HG03520 (cell line): ENCODE data around the gene USP30.

Source experiments
- ATAC-seq: cut with Tn5 transposase; IDR thresholded peaks from one replicate; pipeline ENCODE4 v1.9.1; 2021; ENCODE audit warnings: mild to moderate bottlenecking, moderate library complexity; ENCODE audit not compliant: unreplicated experiment

The USP30 gene

GRCh38 chr12:109097140-109097434, 44.7 kb downstream of the USP30 start:
- no peak for ATAC-seq

DNA sequence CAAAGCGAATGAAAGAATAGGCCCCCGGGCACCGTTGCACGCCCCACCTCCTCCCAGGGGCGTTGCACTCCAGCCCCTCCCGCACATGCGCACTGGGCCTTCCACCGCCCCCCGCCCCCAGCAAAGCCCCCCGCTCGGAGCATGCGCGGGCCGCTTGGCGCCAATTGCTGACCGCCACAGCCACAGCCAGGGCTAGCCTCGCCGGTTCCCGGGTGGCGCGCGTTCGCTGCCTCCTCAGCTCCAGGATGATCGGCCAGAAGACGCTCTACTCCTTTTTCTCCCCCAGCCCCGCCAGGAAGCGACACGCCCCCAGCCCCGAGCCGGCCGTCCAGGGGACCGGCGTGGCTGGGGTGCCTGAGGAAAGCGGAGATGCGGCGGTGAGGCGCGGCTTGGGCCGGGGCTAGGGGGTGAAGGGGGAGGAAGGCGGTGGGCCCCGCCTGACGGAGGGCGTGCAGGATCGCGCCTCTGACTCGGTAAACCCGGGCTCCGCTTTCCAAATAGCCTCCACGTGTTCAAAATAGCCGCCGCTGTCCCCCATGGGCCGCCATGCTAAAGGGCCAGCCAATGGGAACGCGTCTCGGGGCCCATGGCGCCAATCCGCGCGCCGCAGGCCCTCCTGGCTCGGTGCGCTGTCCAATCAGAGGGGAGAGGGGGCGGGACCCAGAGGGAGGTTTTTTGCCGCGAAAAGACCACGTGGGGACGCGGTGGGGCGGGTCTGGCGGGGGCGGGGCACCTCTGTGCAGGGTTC, 45.2 kb downstream of the USP30 start, which contains the start of gene UNG:
UNG (plus strand) TSS at position 163 of the 748 bp plus-strand sequence; CDS start at position 246, 83 bp downstream.
- ATAC-seq: peak; percentile 87

DNA sequence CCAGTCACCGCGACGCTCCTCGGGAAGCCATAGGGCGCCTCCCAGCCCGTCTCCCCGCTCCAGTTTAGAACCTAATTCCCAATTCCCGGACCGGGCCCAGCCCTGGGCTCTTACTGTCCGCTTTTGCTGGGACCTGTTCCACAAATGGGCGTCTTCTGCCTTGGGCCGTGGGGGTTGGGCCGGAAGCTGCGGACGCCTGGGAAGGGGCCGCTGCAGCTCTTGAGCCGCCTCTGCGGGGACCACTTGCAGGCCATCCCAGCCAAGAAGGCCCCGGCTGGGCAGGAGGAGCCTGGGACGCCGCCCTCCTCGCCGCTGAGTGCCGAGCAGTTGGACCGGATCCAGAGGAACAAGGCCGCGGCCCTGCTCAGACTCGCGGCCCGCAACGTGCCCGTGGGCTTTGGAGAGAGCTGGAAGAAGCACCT, 45.8 kb downstream of the USP30 start:
- peak; percentile 14 for ATAC-seq

DNA sequence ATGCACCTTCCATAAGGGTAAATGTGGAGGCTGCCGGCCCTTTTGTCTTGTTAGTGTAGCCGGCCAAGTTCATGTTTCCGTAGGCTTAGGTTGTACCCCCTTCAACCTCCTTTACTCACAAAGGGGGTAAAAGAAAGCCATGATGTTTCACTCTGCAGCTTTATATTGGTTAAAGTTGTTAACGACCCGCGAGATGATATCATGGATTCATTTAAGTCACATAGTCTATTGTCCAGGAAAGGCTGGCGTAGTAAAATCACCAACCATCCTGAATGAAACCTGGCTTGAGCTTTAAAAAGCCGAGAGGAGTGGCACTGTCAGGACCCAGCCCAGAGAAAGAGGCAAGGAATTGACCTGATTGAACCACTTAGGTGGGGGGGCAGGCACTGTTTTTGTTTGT, 46.3 kb downstream of the USP30 start:
- no peak for ATAC-seq

DNA sequence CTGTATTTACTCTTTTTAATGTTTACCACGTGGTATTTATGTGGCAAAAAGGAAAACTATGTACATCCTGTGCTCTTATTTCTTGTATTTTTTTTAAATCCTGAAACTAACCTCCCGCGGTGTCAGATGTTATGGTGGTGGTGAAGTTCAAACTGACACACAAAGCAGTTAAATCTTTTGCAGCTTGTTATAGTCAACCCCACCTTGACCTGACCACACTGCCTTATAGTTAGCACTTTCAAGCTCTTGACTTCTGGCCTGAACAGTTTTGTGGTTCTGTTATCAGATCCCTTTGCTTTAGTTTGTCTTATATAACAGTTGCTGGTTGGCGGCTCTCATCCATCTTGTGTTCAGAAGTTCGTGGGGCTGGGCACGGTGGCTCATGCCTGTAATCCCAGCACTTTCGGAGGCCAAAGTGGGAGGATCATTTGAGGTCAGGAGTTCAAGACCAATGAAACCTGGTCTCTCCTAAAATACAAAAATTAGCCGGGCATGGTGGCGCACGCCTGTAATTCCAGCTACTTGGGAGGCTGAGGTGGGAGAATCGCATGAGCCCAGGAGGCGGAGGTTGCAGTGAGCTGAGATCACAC, 47.1 kb downstream of the USP30 start:
- ATAC-seq: no peak

DNA sequence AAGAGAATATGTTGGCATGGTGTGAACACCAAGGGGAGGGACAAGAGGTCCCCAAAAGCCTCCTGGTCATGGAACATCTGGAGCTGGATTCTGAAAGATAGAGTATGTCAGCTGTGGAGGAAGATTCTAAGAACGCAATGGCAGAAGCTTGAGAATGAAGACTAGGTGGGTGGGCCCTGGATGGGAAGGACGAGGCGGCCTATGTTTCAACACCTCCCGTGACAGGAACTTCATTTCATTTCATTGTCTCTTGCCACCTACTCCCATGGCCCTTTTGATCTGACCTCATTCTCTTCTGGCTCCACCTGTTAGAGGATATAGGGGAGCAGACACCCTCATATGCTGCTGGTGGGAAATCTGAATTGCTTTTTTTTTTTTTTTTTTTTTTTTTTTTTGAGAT, 48.4 kb downstream of the USP30 start:
- no peak for ATAC-seq

DNA sequence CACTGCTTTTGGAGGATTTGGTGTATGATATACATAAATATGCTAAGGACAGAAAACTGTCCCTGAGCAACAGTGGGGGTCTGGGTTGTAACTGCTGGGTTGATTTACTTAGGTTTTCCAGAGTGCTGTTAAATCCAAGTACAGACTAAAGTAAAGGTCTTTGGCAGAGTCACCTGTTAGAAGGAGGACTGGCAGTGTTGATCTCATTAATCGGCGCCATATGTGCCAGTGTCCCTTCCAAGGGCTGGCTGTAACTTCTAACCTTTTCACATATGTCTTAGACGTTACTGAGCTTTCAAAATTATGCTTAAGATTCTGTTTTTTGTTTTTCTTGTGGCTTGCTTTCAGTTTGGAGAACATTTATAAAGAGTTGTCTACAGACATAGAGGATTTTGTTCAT, 50.1 kb downstream of the USP30 start:
- no peak for ATAC-seq

- no peak for ATAC-seq
Measured at GRCh38 chr12:109105176-109105575, 52.8 kb downstream of the USP30 start.

GRCh38 chr12:109109746-109110350, 57.5 kb downstream of the USP30 start:
- ATAC-seq: no peak

DNA sequence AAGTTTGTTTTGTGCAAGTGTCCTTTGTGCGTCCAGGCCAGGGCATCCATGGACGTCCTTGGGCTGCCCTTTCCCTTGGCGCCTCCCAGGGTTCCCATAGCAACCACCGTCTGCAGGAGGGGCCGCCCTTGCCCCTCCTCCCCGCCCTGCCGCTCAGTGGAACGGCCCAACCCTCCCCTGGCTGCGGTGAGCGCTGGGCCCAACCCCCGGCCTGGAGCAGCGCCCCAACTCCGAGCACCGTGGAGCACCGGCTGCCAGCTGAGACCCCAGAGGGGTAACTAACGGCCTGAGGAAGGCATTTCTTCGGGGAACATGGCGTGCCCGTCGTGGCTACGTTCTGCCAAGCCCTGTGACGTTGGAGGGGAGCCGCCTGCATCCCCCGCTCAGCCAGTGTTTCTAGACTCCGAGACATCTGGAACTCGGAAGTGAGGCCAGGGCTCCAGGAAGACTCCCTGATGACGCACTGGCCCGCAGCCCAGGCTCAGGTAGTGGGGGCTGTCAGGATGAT, 58.7 kb downstream of the USP30 start:
- no peak for ATAC-seq

DNA sequence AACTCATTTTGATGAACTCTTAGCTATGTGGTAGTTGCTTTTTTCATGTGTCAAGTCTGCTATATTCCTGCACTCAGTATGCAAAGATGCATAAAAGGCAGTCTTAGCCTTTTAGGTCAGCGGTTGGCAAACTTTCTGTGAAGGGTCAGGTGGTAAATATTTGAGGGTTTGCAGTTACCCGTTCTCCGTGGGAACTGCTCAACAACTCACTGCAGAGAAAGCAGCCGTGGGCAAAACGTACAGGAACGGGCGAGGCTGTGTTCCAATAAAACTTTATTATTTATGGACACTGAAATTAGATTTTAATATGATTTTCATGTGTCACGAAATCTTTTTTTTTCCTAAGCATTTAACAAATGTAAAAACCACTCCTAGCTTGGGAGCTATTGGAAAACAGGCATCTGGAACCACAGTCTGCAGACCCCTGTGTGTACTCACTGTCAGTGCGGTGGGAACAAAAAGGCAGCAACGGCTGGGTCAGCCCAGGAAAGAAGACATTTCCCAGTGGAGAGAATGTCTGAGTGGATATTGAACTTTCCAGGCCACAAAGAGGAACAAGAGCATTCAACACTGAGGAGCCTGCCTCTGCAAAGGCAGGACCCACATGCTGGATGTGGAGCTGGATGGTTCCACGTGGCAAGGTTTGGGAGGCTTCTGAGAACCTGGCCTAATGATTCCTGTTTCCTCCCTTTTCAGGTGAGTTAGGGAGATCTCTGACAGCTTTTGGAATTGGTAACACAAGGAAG, 60.5 kb downstream of the USP30 start:
- no peak for ATAC-seq

DNA sequence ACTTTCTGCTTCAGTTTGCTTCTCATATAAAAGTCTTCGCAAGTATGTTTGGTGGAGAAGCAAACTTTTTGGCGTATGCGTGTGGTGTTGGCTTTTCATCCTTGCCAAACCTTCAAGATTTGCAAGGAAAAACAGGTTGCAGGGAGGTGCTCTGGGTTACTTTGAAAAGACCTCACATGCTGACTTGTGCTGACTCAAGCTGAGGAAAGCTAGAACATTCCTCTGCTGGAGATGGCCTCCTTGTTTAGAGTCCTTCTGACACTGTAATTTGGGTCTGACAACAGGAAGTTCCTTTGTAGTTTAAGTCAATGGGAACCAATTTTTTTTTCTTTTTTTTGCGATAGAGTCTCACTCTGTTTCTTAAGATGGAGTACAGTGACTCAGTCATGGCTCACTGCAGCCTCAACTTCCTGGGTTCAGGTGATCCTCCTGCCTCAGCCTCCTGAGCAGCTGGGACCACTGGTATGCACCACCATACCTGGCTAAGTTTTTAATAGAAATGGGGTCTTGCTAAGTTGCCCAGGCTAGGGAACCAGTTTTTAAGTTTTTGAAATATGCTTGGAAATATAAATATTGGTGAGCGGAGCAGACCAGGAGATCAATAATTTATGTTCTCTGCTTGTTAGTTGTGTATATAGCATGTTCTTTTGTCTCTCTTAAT, 61.4 kb downstream of the USP30 start:
- ATAC-seq: no peak

GRCh38 chr12:109114644-109115043, 62.3 kb downstream of the USP30 start:
- no peak for ATAC-seq

GRCh38 chr12:109115404-109115757, 63.0 kb downstream of the USP30 start:
- no peak for ATAC-seq

- ATAC-seq: no peak
Measured at GRCh38 chr12:109115758-109116610, 63.6 kb downstream of the USP30 start, which contains the start of gene ACACB. TSS of gene ACACB (plus strand) at chr12:109116587. CDS start at chr12:109139406, 22,819 bp downstream.

- no peak for ATAC-seq
Measured at GRCh38 chr12:109116611-109116949, 64.2 kb downstream of the USP30 start.

- ATAC-seq: no peak
Measured at GRCh38 chr12:109120095-109120494, 67.7 kb downstream of the USP30 start.

- no peak for ATAC-seq
Measured at GRCh38 chr12:109120557-109120956, 68.2 kb downstream of the USP30 start.

- ATAC-seq: no peak
Measured at GRCh38 chr12:109121346-109121880, 69.0 kb downstream of the USP30 start.
